Measurements from ENCODE around the gene PBXIP1. TPM values are rescaled to one million over a fixed set of nuclear protein-coding genes. Genes with fewer than 3 reads are reported as not detected.
A peak's percentile ranks its signal among the peaks of the same experiment; 100 is the strongest.

The PBXIP1 gene
- total and polyA plus RNA-seq, 2 of the 13 experiments (the other 11 are each of a cell fraction or from before 2014, with no cell fraction given), result 16.3 to 31.9 TPM

DNA sequence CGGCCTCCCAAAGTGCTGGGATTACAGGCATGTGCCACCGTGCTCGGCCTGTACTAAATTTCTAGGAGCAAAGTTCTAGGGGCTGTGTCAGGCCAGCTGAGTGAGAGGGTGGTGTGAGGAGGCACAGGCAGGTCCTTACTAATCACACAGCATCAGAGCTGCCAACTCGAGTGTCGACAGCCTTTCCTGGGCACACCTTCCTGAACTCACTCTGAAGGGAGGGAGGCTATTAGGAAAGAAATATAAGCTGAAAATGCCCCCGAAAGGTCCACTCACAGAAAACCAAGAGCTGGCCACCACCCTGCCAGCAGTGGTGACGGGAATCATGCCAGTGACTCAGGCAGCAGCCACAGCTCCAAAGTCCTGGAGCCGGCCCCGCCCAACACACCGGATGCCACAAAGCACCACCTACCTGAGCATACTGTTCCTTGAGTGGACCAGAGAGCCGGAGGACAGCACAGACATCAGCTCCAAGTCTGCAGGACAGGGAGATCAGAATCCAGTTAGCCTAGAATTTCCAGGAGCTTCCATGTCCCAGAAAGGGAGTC, 23.9 kb downstream of the PBXIP1 start (continued):
- TF ChIP-seq, protein P1, sequence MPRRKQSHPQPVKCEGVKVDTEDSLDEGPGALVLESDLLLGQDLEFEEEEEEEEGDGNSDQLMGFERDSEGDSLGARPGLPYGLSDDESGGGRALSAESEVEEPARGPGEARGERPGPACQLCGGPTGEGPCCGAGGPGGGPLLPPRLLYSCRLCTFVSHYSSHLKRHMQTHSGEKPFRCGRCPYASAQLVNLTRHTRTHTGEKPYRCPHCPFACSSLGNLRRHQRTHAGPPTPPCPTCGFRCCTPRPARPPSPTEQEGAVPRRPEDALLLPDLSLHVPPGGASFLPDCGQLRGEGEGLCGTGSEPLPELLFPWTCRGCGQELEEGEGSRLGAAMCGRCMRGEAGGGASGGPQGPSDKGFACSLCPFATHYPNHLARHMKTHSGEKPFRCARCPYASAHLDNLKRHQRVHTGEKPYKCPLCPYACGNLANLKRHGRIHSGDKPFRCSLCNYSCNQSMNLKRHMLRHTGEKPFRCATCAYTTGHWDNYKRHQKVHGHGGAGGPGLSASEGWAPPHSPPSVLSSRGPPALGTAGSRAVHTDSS (CRISPR knock-in tag; conservative IDR thresholded peaks at IDR 0.05), result no peak
- peak; percentile 34; the same call in 1 of the 2 replicates for TF ChIP-seq ZFP82 (CRISPR knock-in tag; IDR thresholded peaks at IDR 0.05; ENCODE audit: borderline replicate concordance)
- no peak for TF ChIP-seq ZNF225 (CRISPR knock-in tag; IDR thresholded peaks at IDR 0.05)
- peak; percentile 43; the same call in 1 of the 2 replicates for TF ChIP-seq ZNF274 (CRISPR knock-in tag; IDR thresholded peaks at IDR 0.05)
- TF ChIP-seq, protein P2, sequence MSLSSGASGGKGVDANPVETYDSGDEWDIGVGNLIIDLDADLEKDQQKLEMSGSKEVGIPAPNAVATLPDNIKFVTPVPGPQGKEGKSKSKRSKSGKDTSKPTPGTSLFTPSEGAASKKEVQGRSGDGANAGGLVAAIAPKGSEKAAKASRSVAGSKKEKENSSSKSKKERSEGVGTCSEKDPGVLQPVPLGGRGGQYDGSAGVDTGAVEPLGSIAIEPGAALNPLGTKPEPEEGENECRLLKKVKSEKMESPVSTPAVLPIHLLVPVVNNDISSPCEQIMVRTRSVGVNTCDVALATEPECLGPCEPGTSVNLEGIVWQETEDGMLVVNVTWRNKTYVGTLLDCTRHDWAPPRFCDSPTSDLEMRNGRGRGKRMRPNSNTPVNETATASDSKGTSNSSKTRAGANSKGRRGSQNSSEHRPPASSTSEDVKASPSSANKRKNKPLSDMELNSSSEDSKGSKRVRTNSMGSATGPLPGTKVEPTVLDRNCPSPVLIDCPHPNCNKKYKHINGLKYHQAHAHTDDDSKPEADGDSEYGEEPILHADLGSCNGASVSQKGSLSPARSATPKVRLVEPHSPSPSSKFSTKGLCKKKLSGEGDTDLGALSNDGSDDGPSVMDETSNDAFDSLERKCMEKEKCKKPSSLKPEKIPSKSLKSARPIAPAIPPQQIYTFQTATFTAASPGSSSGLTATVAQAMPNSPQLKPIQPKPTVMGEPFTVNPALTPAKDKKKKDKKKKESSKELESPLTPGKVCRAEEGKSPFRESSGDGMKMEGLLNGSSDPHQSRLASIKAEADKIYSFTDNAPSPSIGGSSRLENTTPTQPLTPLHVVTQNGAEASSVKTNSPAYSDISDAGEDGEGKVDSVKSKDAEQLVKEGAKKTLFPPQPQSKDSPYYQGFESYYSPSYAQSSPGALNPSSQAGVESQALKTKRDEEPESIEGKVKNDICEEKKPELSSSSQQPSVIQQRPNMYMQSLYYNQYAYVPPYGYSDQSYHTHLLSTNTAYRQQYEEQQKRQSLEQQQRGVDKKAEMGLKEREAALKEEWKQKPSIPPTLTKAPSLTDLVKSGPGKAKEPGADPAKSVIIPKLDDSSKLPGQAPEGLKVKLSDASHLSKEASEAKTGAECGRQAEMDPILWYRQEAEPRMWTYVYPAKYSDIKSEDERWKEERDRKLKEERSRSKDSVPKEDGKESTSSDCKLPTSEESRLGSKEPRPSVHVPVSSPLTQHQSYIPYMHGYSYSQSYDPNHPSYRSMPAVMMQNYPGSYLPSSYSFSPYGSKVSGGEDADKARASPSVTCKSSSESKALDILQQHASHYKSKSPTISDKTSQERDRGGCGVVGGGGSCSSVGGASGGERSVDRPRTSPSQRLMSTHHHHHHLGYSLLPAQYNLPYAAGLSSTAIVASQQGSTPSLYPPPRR (CRISPR knock-in tag; IDR thresholded peaks at IDR 0.05; ENCODE audit: borderline replicate concordance), result peak; percentile 33; the same call in 1 of the 2 replicates
- TF ChIP-seq, protein P3, sequence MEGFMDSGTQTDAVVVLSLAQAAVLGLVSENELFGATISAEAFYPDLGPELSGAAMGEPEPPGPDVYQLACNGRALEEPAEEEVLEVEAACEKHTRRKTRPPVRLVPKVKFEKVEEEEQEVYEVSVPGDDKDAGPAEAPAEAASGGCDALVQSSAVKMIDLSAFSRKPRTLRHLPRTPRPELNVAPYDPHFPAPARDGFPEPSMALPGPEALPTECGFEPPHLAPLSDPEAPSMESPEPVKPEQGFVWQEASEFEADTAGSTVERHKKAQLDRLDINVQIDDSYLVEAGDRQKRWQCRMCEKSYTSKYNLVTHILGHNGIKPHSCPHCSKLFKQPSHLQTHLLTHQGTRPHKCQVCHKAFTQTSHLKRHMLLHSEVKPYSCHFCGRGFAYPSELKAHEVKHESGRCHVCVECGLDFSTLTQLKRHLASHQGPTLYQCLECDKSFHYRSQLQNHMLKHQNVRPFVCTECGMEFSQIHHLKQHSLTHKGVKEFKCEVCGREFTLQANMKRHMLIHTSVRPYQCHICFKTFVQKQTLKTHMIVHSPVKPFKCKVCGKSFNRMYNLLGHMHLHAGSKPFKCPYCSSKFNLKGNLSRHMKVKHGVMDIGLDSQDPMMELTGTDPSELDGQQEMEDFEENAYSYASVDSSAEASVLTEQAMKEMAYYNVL (CRISPR knock-in tag; IDR thresholded peaks at IDR 0.05; ENCODE audit: borderline replicate concordance), result peak; percentile 63; the same call in 1 of the 2 replicates
- no peak for TF ChIP-seq NFIC (IDR thresholded peaks at IDR 0.05; ENCODE audit: low read length)
- no peak for TF ChIP-seq FOXK2 (IDR thresholded peaks at IDR 0.05)
- no peak for TF ChIP-seq SRSF4 (IDR thresholded peaks at IDR 0.05; ENCODE audit: low read depth, low read length, poor library complexity, severe bottlenecking)
- no peak for TF ChIP-seq SIN3B (IDR thresholded peaks at IDR 0.05; ENCODE audit: low read length)
- 0 out of 4 replicates have a peak, but pooled peaks of 1 of the 2 experiments have one; percentile 11 for TF ChIP-seq EP300 (IDR thresholded peaks at IDR 0.05; ENCODE audit: low read depth in 2 of 2, low read length in 2 of 2)
- TF ChIP-seq EP300 (CRISPR knock-in tag; IDR thresholded peaks at IDR 0.05; ENCODE audit: borderline replicate concordance), result peak; percentile 47; the same call in 1 of the 2 replicates
- TF ChIP-seq SNAPC2 (CRISPR knock-in tag; IDR thresholded peaks at IDR 0.05), result no peak
- no peak for TF ChIP-seq ZNF615 (CRISPR knock-in tag; IDR thresholded peaks at IDR 0.05; ENCODE audit: borderline replicate concordance)
- no peak for TF ChIP-seq RARG (CRISPR knock-in tag; IDR thresholded peaks at IDR 0.05; ENCODE audit: low read depth)
- TF ChIP-seq CC2D1A (CRISPR knock-in tag; IDR thresholded peaks at IDR 0.05), result no peak
- TF ChIP-seq SAP130 (CRISPR knock-in tag; IDR thresholded peaks at IDR 0.05; ENCODE audit: low read depth), result peak; percentile 73
- peak; percentile 21; the same call in 1 of the 2 replicates for TF ChIP-seq ZMAT3 (CRISPR knock-in tag; conservative IDR thresholded peaks at IDR 0.05)
- TF ChIP-seq ZNF713 (CRISPR knock-in tag; IDR thresholded peaks at IDR 0.05), result no peak
- no peak for TF ChIP-seq XBP1 (CRISPR knock-in tag; IDR thresholded peaks at IDR 0.05)
- TF ChIP-seq SYNCRIP (IDR thresholded peaks at IDR 0.05; ENCODE audit: insufficient read depth, low read depth, low read length), result no peak
- no peak for TF ChIP-seq ZNF879 (CRISPR knock-in tag; IDR thresholded peaks at IDR 0.05)
